ENCODE measurements around the gene RRP1B.

GRCh38 chr21:43646550-43647260 lies 12.7 kb upstream of the RRP1B start:
- no peak for TF ChIP-seq ATF3 (IDR thresholded peaks at IDR 0.05)
- peak; percentile 87 to 99 (median 96) for TF ChIP-seq CTCF (IDR thresholded peaks at IDR 0.05 in 2 of 3, conservative IDR thresholded peaks at IDR 0.05 in 1 of 3; ENCODE audit: borderline replicate concordance in 1 of 3, insufficient read depth in 1 of 3, low read depth in 2 of 3, low read length in 2 of 3)
